HUES6 (cell line): Measurements from ENCODE around the gene TFAP2A.

Experiments used
- H3K27ac ChIP-seq: 2 replicates; pipeline ENCODE4 v1.7.0; 2013; ENCODE audit warnings: low read depth, mild to moderate bottlenecking, low read length, inconsistent platforms
- H3K27me3 ChIP-seq: 2 replicates; pipeline ENCODE4 v1.6.1; 2013; ENCODE audit warnings: low read length; ENCODE audit not compliant: control insufficient read depth, insufficient read depth
- H3K36me3 ChIP-seq: 2 replicates; pipeline ENCODE4 v1.6.1; 2013; ENCODE audit warnings: low read length; ENCODE audit not compliant: control insufficient read depth, insufficient read depth
- H3K4me1 ChIP-seq: 2 replicates; pipeline ENCODE4 v1.6.1; 2013; ENCODE audit warnings: low read length; ENCODE audit not compliant: control insufficient read depth, insufficient read depth
- H3K4me3 ChIP-seq: 2 replicates; pipeline ENCODE4 v1.5.1; 2013; ENCODE audit warnings: low read depth, low read length
- H3K9ac ChIP-seq: one replicate; pipeline ENCODE4 v1.6.1; 2013; ENCODE audit warnings: mild to moderate bottlenecking, low read length
- H3K9me3 ChIP-seq: 2 replicates; pipeline ENCODE4 v1.6.1; 2013; ENCODE audit warnings: low read depth, low read length; ENCODE audit not compliant: control insufficient read depth, insufficient read depth

TFAP2A gene

GRCh38 chr6:10414756-10415616 lies at the start of gene TFAP2A:
Gene TFAP2A, minus strand, starts transcription at chr6:10415074. Its CDS starts 83 bp downstream, at chr6:10414991.
- Histone ChIP-seq H3K9ac (peak within 1 kb of the TSS; percentile 28), H3K27me3 (peaks cover 99% of the 10 kb centered on the region), H3K4me1 (peaks cover 62% of the 10 kb centered on the region), H3K36me3 (no peaks in the 10 kb centered on the region), H3K4me3 (peak within 1 kb of the TSS; percentile 64), H3K9me3 (no peaks in the 10 kb centered on the region), H3K27ac (no peak within 1 kb of the TSS)

GRCh38 chr6:10463491-10464481 lies 48.9 kb upstream of the TFAP2A start:
- Histone ChIP-seq H3K9me3 (no peaks in the 10 kb centered on the region), H3K4me3 (no peak overlapping the region), H3K4me1 (peaks cover 23% of the 10 kb centered on the region), H3K36me3 (no peaks in the 10 kb centered on the region), H3K27ac (no peak overlapping the region), H3K9ac (no peak overlapping the region), H3K27me3 (no peaks in the 10 kb centered on the region)

- Histone ChIP-seq H3K27me3 (no peaks in the 10 kb centered on the region), H3K9me3 (no peaks in the 10 kb centered on the region), H3K27ac (no peak overlapping the region), H3K4me1 (peaks cover 23% of the 10 kb centered on the region), H3K9ac (no peak overlapping the region), H3K36me3 (no peaks in the 10 kb centered on the region), H3K4me3 (no peak overlapping the region)
Measured at GRCh38 chr6:10463040-10463439, 48.2 kb upstream of the TFAP2A start.

- Histone ChIP-seq H3K4me1 (peaks cover 23% of the 10 kb centered on the region), H3K4me3 (no peak overlapping the region), H3K27me3 (no peaks in the 10 kb centered on the region), H3K9ac (no peak overlapping the region), H3K9me3 (no peaks in the 10 kb centered on the region), H3K36me3 (no peaks in the 10 kb centered on the region), H3K27ac (no peak overlapping the region)
Measured at GRCh38 chr6:10461850-10462249, 47.0 kb upstream of the TFAP2A start.

- no peak overlapping the region for H3K4me3 ChIP-seq
- no peaks in the 10 kb centered on the region for H3K36me3 ChIP-seq
- H3K9ac ChIP-seq, result no peak overlapping the region
- peaks cover 13% of the 10 kb centered on the region; the same call in 1 of the 2 replicates for H3K4me1 ChIP-seq
- no peaks in the 10 kb centered on the region for H3K27me3 ChIP-seq
- H3K27ac ChIP-seq, result no peak overlapping the region
- no peaks in the 10 kb centered on the region for H3K9me3 ChIP-seq
Measured at GRCh38 chr6:10460096-10460495, 45.2 kb upstream of the TFAP2A start.

- Histone ChIP-seq H3K9me3 (no peaks in the 10 kb centered on the region), H3K4me3 (no peak overlapping the region), H3K4me1 (no peaks in the 10 kb centered on the region), H3K27me3 (no peaks in the 10 kb centered on the region), H3K27ac (no peak overlapping the region), H3K9ac (no peak overlapping the region), H3K36me3 (no peaks in the 10 kb centered on the region)
Measured at GRCh38 chr6:10458287-10458686, 43.4 kb upstream of the TFAP2A start.

GRCh38 chr6:10453596-10453995 lies 38.7 kb upstream of the TFAP2A start:
- Histone ChIP-seq H3K9me3 (no peaks in the 10 kb centered on the region), H3K4me3 (no peak overlapping the region), H3K36me3 (no peaks in the 10 kb centered on the region), H3K27ac (no peak overlapping the region), H3K27me3 (no peaks in the 10 kb centered on the region), H3K9ac (no peak overlapping the region), H3K4me1 (no peaks in the 10 kb centered on the region)

- Histone ChIP-seq H3K4me1 (no peaks in the 10 kb centered on the region), H3K27me3 (no peaks in the 10 kb centered on the region), H3K9me3 (no peaks in the 10 kb centered on the region), H3K27ac (no peak overlapping the region), H3K4me3 (no peak overlapping the region), H3K9ac (no peak overlapping the region), H3K36me3 (no peaks in the 10 kb centered on the region)
Measured at GRCh38 chr6:10451828-10452509, 37.1 kb upstream of the TFAP2A start.

GRCh38 chr6:10451394-10451793 lies 36.5 kb upstream of the TFAP2A start:
- Histone ChIP-seq H3K9me3 (no peaks in the 10 kb centered on the region), H3K27me3 (no peaks in the 10 kb centered on the region), H3K36me3 (no peaks in the 10 kb centered on the region), H3K9ac (no peak overlapping the region), H3K4me3 (no peak overlapping the region), H3K4me1 (no peaks in the 10 kb centered on the region), H3K27ac (no peak overlapping the region)

GRCh38 chr6:10449751-10450150 lies 34.9 kb upstream of the TFAP2A start:
- H3K36me3 ChIP-seq, result no peaks in the 10 kb centered on the region
- H3K9me3 ChIP-seq, result no peaks in the 10 kb centered on the region
- H3K4me3 ChIP-seq, result no peak overlapping the region
- no peak overlapping the region for H3K9ac ChIP-seq
- no peak overlapping the region for H3K27ac ChIP-seq
- no peaks in the 10 kb centered on the region for H3K4me1 ChIP-seq
- H3K27me3 ChIP-seq, result no peaks in the 10 kb centered on the region
